Eye (tissue), 1 donor: ENCODE measurements around the gene CTU2.

Source experiments
- DNase-seq: peaks from one replicate; pipeline ENCODE4 v3.0.0-alpha.2; 2015

CTU2 gene

GRCh38 chr16:88764080-88764479 lies 57.8 kb downstream of the CTU2 start:
- DNase-seq = no peak

- DNase-seq = no peak
These were observed 58.6 kb downstream of the CTU2 start for GRCh38 chr16:88764913-88765349.
